Measurements from ENCODE around the gene BCOR.
A peak's percentile ranks its signal among the peaks of the same experiment; 100 is the strongest.

Gene BCOR

DNA sequence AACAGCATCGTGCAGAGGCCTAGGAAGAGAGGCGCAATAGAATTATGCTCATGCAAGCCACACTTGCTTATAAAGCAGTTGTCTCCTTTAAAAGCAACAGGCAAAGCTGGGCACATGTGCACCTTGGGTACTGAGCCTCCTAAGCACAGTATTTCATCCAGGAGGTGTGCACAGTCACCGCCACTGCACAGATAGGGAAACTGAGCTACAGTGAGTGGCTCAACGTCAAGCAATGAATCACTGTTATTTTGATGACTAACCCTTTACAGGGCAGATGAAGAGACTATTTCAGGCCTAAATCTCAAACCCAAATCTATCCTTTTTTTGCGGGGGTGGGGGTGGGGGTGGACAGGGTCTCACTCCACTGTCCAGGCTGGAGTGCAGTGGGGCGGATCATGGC lies 42.3 kb downstream of the BCOR start:
- Histone ChIP-seq H3K9me3 (ENCODE audit: insufficient read depth, low read length, severe bottlenecking) (peaks cover 23% of the 10 kb centered on the region), H3K27ac (ENCODE audit: low read length) (no peak overlapping the region), H3K4me3 (ENCODE audit: low read depth in 1 of 2, low read length in 2 of 2) (no peak overlapping the region), H3K36me3 (ENCODE audit: insufficient read depth, low read length) (peaks cover 98% of the 10 kb centered on the region), H2AFZ (ENCODE audit: low read depth, low read length) (no peak overlapping the region), H3K9ac (ENCODE audit: low read depth, low read length) (no peak overlapping the region), H3K4me1 (ENCODE audit: insufficient read depth, low read length) (no peaks in the 10 kb centered on the region), H3K79me2 (ENCODE audit: insufficient read depth, low read length) (peaks cover 1% of the 10 kb centered on the region; the same call in 1 of the 2 replicates), H4K20me1 (ENCODE audit: insufficient read depth, low read length) (peaks cover 5% of the 10 kb centered on the region; the same call in 1 of the 2 replicates), H3K27me3 (ENCODE audit: insufficient read depth, low read length, poor library complexity) (no peaks in the 10 kb centered on the region), H3K4me2 (ENCODE audit: insufficient read depth, low read length) (no peak overlapping the region)
- no peak for DNase-seq
- no peak for TF ChIP-seq EZH2 (IDR thresholded peaks at IDR 0.05; ENCODE audit: borderline replicate concordance, low read depth, low read length, severe bottlenecking)
- TF ChIP-seq, protein P1, sequence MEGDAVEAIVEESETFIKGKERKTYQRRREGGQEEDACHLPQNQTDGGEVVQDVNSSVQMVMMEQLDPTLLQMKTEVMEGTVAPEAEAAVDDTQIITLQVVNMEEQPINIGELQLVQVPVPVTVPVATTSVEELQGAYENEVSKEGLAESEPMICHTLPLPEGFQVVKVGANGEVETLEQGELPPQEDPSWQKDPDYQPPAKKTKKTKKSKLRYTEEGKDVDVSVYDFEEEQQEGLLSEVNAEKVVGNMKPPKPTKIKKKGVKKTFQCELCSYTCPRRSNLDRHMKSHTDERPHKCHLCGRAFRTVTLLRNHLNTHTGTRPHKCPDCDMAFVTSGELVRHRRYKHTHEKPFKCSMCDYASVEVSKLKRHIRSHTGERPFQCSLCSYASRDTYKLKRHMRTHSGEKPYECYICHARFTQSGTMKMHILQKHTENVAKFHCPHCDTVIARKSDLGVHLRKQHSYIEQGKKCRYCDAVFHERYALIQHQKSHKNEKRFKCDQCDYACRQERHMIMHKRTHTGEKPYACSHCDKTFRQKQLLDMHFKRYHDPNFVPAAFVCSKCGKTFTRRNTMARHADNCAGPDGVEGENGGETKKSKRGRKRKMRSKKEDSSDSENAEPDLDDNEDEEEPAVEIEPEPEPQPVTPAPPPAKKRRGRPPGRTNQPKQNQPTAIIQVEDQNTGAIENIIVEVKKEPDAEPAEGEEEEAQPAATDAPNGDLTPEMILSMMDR (IDR thresholded peaks at IDR 0.05; ENCODE audit: borderline replicate concordance, extremely low read depth, low read length, poor library complexity, severe bottlenecking) = no peak
- ATAC-seq (ENCODE audit: insufficient read depth, low read depth) = no peak

DNA sequence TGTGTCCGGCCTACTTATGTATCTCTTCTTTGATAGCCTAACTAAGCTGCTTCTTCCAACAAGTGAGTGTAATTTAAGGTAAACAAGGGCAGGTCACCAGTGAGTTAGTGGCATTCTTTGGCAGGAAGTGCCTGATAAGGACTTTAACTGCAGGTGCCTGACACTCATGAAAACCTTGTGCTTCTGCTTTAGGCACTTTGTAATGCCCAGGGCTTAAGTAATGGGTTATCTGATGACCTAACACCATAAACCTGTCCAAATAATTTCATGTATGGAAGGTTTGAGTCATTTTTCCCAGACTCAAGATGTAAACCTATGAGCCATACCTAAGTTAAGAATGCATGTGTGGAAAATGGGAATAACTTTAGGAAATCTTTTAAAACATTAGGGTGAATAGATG lies 43.0 kb downstream of the BCOR start:
- Histone ChIP-seq H3K79me2 (ENCODE audit: insufficient read depth, low read length) (peaks cover 1% of the 10 kb centered on the region; the same call in 1 of the 2 replicates), H4K20me1 (ENCODE audit: insufficient read depth, low read length) (no peaks in the 10 kb centered on the region; the same call in 1 of the 2 replicates), H3K9me3 (ENCODE audit: insufficient read depth, low read length, severe bottlenecking) (peaks cover 27% of the 10 kb centered on the region), H3K36me3 (ENCODE audit: insufficient read depth, low read length) (peaks cover 99% of the 10 kb centered on the region), H3K27ac (ENCODE audit: low read length) (no peak overlapping the region), H3K27me3 (ENCODE audit: insufficient read depth, low read length, poor library complexity) (no peaks in the 10 kb centered on the region), H3K4me2 (ENCODE audit: insufficient read depth, low read length) (no peak overlapping the region), H2AFZ (ENCODE audit: low read depth, low read length) (no peak overlapping the region), H3K4me3 (ENCODE audit: low read depth in 1 of 2, low read length in 2 of 2) (no peak overlapping the region), H3K4me1 (ENCODE audit: insufficient read depth, low read length) (no peaks in the 10 kb centered on the region), H3K9ac (ENCODE audit: low read depth, low read length) (no peak overlapping the region)
- TF ChIP-seq EZH2 (IDR thresholded peaks at IDR 0.05; ENCODE audit: borderline replicate concordance, low read depth, low read length, severe bottlenecking) = no peak
- TF ChIP-seq, protein P1 (IDR thresholded peaks at IDR 0.05; ENCODE audit: borderline replicate concordance, extremely low read depth, low read length, poor library complexity, severe bottlenecking) = no peak
- ATAC-seq (ENCODE audit: insufficient read depth, low read depth) (no peak), DNase-seq (no peak)

GRCh38 chrX:40050532-40050931 lies 47.2 kb downstream of the BCOR start:
- H3K4me1 ChIP-seq (ENCODE audit: insufficient read depth, low read length) = no peaks in the 10 kb centered on the region

DNA sequence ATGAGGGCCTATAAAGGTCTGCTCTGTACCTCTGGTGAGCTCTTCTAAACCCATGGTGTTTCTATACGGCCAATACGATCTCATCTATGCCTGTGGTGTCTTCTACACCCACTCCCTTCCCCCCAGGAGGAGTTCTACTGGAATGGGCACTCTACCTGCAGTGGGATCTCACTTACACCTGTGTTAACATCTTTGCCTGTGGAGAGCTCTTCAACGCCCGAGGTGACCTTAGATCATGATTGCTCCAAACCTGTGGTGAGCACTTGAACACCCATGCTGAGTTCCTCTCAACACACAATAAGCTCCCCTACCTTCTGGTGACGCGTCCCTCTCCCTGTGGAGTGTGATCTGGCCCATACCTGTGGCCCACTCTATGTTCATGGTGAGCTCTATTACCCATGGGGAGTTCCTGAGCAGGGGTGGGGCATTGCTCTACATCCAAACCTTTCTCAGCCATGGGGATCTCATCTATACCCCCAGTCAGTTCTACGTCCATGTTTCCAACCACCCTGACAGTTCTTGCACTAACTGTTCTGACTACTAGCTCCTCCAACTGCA lies 48.6 kb downstream of the BCOR start:
- ATAC-seq (ENCODE audit: insufficient read depth, low read depth) = 0 out of 3 replicates have a peak, but pooled peaks have one; percentile 22
- no peak for DNase-seq
- Histone ChIP-seq H4K20me1 (ENCODE audit: insufficient read depth, low read length) (no peaks in the 10 kb centered on the region), H3K27ac (ENCODE audit: low read length) (no peak overlapping the region), H3K4me2 (ENCODE audit: insufficient read depth, low read length) (no peak overlapping the region), H3K9ac (ENCODE audit: low read depth, low read length) (no peak overlapping the region), H3K4me3 (ENCODE audit: low read depth in 1 of 2, low read length in 2 of 2) (no peak overlapping the region), H3K79me2 (ENCODE audit: insufficient read depth, low read length) (no peaks in the 10 kb centered on the region), H3K9me3 (ENCODE audit: insufficient read depth, low read length, severe bottlenecking) (peaks cover 29% of the 10 kb centered on the region), H3K36me3 (ENCODE audit: insufficient read depth, low read length) (peaks cover 56% of the 10 kb centered on the region), H3K27me3 (ENCODE audit: insufficient read depth, low read length, poor library complexity) (no peaks in the 10 kb centered on the region), H3K4me1 (ENCODE audit: insufficient read depth, low read length) (no peaks in the 10 kb centered on the region), H2AFZ (ENCODE audit: low read depth, low read length) (no peak overlapping the region)
- no peak for TF ChIP-seq EZH2 (IDR thresholded peaks at IDR 0.05; ENCODE audit: borderline replicate concordance, low read depth, low read length, severe bottlenecking)
- TF ChIP-seq, protein P1 (IDR thresholded peaks at IDR 0.05; ENCODE audit: borderline replicate concordance, extremely low read depth, low read length, poor library complexity, severe bottlenecking) = no peak

More at GRCh38 chrX:40050532-40050931, 47.2 kb downstream of the BCOR start:
- Histone ChIP-seq H3K9me3 (ENCODE audit: insufficient read depth, low read length, severe bottlenecking) (peaks cover 29% of the 10 kb centered on the region), H4K20me1 (ENCODE audit: insufficient read depth, low read length) (no peaks in the 10 kb centered on the region), H3K4me3 (ENCODE audit: low read depth in 1 of 2, low read length in 2 of 2) (no peak overlapping the region), H3K4me2 (ENCODE audit: insufficient read depth, low read length) (no peak overlapping the region), H3K9ac (ENCODE audit: low read depth, low read length) (no peak overlapping the region), H3K79me2 (ENCODE audit: insufficient read depth, low read length) (no peaks in the 10 kb centered on the region), H3K27ac (ENCODE audit: low read length) (no peak overlapping the region), H3K36me3 (ENCODE audit: insufficient read depth, low read length) (peaks cover 69% of the 10 kb centered on the region), H2AFZ (ENCODE audit: low read depth, low read length) (no peak overlapping the region), H3K27me3 (ENCODE audit: insufficient read depth, low read length, poor library complexity) (no peaks in the 10 kb centered on the region)
- no peak for ATAC-seq (ENCODE audit: insufficient read depth, low read depth)
- no peak for TF ChIP-seq EZH2 (IDR thresholded peaks at IDR 0.05; ENCODE audit: borderline replicate concordance, low read depth, low read length, severe bottlenecking)
- no peak for DNase-seq

All from DND-41 (cell line).